Measurements from ENCODE around the gene LRP1B.

DNA sequence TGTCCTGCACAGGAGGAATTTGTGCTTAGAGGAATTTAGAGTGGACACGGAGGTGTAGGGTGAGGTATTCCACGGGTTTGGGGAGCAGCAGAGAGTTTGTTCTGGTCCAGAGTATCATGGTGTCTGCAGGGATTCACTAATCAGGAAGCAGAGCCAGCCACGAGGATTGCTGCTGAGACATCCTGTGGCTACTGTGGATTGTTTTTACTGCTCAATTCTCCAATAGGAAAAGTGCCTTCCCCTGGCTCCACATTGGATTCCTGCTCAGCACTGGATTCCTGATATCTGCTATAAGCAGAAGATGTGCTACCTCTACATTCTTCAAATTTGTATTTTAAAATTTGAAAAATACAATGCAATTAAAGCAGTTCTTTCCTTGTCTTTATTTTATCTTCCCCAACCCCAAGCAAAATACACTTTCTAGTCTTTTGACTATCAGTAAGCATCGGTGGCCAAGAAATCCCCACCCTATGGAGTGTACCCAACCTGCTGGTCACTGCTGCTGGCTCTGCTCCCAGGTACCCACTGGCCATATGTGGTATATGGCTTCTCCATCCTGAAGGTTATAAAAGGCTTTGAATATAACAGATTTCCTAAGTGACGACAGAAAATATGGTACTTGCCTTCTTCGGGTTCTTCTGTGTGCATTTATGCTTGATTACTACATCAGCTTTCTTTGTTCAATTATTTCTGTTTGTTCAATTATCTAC lies 1947.6 kb downstream of the LRP1B start:
- TF ChIP-seq, protein P1, sequence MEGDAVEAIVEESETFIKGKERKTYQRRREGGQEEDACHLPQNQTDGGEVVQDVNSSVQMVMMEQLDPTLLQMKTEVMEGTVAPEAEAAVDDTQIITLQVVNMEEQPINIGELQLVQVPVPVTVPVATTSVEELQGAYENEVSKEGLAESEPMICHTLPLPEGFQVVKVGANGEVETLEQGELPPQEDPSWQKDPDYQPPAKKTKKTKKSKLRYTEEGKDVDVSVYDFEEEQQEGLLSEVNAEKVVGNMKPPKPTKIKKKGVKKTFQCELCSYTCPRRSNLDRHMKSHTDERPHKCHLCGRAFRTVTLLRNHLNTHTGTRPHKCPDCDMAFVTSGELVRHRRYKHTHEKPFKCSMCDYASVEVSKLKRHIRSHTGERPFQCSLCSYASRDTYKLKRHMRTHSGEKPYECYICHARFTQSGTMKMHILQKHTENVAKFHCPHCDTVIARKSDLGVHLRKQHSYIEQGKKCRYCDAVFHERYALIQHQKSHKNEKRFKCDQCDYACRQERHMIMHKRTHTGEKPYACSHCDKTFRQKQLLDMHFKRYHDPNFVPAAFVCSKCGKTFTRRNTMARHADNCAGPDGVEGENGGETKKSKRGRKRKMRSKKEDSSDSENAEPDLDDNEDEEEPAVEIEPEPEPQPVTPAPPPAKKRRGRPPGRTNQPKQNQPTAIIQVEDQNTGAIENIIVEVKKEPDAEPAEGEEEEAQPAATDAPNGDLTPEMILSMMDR (conservative IDR thresholded peaks at IDR 0.05; ENCODE audit: low read length) = no peak
- no peak for TF ChIP-seq EZH2phosphoT487 (IDR thresholded peaks at IDR 0.05; ENCODE audit: borderline replicate concordance)
